GM18867 (cell line): Measurements from ENCODE around the gene SGCG.
"Not testable (repeated sequence)": the region's sequence is repeated elsewhere in the genome, so short reads cannot be mapped to it uniquely, and the experiment has no call there.

Experiments used
- ATAC-seq: cut with Tn5 transposase; IDR thresholded peaks from one replicate; pipeline ENCODE4 v1.9.1; 2021; ENCODE audit warnings: mild to moderate bottlenecking, moderate library complexity; ENCODE audit not compliant: unreplicated experiment

The SGCG gene, protein sequence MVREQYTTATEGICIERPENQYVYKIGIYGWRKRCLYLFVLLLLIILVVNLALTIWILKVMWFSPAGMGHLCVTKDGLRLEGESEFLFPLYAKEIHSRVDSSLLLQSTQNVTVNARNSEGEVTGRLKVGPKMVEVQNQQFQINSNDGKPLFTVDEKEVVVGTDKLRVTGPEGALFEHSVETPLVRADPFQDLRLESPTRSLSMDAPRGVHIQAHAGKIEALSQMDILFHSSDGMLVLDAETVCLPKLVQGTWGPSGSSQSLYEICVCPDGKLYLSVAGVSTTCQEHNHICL

DNA sequence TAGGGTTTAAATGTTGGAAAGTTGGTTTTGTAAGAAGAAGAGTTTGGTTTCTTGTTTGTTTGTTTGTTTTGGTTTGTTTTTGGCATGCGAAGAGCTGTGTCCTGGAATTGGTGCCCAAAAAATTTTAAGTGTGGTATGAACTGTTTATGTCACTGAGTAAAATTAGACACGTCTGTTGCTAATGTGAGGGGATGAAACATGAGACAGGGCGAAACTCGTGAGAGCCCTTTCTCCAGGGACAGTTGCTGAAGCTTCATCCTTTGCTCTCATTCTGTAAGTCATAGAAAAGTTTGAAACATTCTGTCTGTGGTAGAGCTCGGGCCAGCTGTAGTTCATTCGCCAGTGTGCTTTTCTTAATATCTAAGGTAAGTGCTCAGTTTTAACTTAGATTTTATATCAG lies at the start of gene SGCG:
Gene SGCG, plus strand, starts transcription at position 269 of the 400 bp plus-strand sequence. CDS start 22,716 bp downstream, outside the sequence.
- ATAC-seq: no peak

DNA sequence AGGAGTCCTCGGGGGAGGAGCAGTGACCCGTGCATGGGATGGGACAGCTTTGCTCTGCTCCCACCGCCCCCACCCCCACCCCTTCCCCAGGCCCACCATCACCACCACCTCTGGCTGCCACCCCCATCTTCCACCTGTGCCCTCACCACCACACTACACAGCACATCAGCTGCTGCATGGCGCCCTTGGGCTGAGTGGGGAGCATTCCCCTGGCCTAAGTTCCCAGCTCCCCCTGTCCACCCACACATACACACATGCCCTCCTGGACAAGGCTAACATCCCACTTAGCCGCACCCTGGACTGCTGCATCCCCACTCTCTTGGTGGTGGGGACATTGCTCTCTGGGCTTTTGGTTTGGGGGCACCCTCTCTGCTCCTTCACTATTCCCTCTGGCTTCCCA lies 46.2 kb upstream of the SGCG start:
- ATAC-seq: no peak

DNA sequence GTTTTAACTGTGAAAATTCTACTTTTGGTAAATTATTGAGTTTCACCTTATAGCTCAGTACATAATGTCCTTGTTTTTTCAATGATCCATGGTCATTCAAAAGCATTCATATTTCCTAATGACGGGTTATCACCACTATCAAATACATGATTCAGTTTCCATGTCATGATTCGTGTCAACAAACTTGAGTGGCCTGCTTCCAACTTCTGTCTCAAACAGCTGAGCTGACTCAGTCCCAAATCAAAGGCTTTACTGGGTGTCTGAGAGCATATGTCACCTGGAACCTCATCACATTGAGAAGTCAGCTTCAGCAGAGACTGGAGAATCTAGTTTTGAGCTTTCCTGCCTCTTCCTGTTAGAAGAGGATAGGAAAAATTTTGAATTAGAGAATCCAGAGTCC lies 40.3 kb upstream of the SGCG start:
- ATAC-seq: no peak

DNA sequence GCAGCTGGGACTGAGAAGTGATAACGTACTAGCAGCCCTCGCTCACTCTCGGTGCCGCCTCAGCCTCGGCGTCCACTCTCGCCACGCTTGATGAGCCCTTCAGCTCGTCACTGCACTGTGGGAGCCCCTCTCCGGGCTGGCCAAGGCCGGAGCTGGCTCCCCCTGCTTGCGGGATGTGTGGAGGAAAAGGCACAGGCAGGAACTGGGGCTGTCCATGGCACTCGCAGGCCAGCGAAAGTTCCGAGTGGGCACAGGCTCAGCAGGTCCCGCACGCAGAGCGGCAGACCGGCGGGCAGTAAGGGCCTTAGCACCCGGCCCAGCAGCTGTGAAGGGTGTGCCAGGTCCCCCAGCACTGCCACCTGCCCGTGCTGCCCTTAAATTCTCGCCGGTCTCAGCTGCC lies 38.8 kb upstream of the SGCG start:
- ATAC-seq: no peak

DNA sequence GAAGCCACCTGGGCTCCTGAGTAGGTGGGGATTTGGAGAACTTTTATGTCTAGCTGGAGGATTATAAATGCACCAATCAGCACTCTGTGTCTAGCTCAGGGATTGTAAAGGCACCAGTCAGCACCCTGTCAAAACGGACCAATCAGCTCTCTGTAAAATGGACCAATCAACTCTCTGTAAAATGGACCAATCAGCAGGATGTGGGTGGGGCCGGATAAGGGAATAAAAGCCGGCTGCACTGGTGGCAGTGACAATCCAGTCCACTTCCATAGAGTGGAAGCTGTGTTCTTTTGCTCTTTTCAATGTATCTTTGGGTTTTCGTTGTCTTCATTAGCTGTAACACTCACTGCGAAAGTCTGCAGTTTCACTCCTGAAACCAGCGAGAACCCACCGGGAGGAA lies 38.2 kb upstream of the SGCG start:
- not testable (repeated sequence) for ATAC-seq

DNA sequence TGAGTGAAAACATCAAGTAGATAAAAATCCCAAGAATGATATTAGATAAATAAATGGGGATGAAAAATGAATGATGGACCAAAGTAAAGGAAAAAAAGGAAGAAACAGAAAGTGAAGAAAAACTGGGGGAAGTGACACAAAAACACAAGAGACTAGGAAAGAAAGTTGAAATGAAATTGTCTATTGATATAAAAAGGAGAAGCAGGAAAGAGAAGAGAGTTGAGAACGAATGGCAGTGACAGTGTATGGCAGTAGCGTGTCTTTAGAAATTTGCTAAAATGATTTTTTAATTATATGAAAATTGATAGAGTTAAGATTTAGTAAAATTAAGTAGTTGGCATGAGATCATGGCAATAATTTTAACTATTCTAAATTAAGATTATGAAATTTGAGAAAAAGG lies 36.3 kb upstream of the SGCG start:
- ATAC-seq: no peak

DNA sequence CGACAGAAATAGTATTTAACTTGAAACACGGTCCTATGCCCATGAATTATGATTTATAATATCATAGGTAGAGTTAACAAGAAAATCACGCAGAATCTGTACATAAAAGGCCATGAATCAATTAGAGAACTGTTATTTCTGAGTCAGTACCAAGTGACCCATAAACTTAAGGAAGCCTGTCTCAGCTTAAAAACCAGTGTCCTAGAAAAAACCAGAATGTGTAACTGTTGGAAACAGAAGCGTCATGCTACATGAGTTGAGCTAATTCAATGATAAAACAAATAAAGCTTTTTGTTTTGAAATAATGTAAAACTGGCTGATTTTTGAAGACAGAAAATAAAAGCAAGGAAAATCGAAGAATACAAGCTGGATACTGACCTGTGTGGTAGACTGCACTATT lies 34.8 kb upstream of the SGCG start:
- no peak for ATAC-seq

DNA sequence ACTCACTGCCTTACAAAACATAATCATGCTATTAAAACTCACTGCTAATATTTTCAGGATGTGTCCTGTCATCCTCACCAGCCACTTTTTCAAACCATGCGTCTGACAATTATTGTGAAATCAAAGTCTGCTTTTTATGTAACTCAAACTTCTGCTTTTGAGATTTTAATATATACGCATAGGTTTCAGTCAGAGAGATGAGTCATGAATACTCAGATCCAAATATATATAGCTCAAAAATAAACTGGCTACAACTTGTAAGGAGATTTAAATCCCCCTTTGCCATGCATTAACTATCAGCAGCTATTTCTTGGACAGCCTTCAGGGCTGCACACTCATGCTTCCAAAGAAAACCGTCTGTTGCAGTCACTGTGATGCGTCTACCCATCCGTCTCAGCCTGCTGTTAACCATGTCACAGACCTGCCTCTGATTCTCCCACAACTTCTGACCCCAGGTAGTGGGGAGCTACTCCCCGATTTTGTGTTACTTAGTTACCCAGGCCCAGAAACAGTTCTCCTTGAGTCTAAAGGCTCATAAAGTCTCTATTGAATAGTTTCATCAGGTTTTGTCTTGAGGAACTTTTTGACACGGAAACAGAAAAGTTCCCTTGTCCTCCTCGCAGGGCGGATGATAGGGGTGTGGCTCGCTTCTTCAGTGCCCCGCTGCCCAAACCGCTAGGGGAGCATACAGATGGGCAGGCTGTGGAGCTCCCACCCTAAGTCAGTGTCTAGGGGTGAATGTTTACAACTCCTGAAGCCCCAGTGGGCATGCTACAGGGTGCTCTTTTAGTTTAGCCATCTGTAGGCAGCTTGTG lies 33.8 kb upstream of the SGCG start:
- ATAC-seq: no peak

DNA sequence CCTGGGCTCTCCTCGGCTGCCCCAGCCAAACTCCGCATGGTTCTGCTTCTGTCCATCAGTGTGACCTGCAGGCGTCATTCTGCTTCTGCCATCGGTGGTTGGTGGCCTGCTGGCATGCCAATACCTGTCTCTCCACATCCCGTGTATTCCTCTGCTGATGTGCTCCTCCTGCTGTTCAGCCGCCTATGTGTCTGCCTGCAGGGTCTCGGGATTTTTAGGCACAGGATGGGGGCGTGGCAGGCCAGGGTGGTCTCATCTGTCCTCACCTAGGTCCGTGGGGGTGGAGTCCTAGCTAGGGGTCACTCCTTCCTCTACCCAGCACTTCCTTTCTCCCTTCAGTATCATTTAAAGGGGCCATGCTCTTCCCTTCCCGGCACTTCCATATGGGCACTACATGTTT lies 33.0 kb upstream of the SGCG start:
- ATAC-seq: no peak

DNA sequence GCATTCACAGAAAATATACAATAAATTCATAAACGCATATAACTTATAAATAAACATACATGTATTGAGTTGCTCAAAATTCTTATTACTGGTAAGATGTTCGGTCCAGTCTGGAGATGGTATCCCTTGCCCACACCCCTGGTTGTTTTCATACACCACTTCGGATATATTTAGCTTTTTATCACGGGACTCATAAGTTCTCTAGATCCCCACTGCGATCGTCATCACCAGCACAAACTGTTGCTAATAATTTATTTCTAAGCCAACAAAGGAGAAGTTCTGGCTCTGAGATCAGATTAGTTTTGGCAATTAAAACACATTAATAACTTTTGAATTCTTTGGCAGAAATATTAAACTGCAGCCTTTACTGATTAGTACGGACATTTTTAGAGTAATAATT lies 23.0 kb upstream of the SGCG start:
- no peak for ATAC-seq

DNA sequence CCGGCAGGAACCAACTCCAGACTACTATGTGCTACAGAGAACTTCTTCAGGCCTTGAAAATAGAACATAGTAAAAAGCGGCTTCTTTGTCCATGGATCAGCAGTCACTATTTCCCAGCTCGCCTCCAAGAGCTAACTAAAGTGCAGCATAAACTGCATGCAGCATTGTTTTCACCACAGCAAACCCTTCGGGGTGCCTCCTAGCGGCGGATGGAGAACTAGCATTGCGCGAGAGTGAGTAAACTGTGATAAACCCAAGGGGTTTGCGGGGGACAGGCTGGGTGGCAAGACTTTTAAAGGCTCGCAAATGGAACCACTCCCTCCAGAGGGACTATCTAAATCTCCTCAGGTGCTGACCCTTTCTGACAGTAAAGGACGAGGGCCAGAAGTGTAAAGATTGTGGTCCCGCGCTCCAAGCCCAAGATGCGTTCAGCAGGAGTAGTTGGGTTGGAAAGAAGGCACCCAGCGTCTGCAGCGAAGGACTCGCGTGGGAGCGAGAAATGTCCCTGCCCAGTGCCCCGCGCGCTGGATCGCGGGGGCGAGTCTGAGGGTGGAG lies 21.5 kb upstream of the SGCG start:
- no peak for ATAC-seq

DNA sequence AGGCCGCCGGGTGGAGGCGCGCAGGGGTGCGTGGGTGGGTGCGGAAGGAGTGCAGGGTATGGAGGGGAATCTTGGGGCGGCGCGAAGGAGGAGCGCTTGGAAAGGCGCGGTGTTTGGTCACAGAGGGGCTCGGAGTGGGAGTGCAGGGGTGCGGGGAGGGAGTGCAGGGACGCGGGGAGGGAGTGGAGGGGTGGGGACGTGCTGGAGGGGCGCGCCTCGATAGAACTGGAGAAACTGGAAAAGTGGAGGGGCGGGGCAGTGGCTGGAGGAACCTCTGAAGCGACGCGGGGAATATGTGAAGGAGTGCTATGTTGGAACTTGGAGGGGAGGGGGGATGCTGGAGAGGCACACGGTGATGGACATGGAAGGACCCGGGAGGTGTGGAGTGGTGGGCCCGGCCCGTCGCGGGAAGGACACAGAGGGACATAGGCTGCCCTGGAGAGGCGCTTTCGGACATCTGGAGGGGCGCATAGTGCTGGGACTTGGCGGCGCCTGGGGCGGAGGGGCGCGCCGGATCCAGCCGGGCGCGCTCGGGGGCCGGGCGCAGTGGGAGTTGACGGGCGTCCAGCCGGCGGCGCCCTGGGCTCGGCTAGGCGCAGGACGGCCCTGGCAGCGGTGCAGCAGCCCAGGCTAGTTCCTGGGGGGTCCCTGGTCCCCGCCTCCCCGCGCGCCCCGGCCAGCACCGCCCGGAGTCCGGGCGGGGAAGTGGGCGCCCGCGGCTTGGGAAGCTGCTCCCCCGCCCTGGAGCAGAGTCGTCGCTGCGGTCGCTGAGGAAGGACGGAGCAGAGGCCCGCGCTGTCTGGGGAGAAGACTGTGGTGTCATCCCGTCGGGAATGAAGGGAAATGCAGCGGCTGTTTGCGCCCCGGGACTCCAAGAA lies 20.8 kb upstream of the SGCG start:
- ATAC-seq: no peak

DNA sequence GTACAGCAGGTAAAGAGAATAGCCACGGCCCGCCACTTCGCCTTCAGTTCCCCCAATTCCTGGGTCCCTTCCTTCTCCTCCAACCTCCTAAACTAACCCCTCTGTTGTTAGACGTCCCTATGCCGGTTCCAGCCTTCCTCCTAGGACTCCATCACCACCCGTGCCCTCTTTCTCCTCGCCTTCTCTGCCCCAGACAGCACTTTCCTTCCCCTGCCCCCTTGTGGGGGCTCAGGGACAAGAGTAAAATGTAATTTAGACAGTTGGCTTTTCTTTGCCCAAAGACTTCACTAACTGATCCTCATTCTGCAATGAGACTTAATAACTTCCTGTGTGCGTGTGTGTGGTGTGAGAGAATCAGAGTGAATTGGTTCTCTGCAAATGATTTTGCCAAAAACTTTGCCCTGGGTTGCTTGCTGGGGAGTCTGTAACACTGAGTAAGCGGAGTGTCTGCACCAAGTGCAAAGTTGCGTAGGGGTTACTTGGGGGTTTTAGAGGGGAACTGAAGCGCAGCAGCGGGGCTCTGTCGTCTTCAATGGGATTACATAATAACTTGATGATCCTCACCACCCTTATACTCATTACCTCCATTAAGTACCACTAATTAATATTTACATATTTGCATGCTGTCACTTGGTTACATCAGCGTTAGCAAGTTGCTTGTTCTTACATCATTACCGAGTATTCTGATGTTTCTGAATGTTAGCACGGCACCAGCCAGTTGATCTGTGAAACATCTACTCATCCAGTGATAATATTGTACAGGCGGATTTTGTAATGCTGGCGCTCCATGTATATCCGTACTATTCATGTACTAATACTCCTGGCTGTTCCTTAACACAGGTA lies 19.9 kb upstream of the SGCG start:
- no peak for ATAC-seq

DNA sequence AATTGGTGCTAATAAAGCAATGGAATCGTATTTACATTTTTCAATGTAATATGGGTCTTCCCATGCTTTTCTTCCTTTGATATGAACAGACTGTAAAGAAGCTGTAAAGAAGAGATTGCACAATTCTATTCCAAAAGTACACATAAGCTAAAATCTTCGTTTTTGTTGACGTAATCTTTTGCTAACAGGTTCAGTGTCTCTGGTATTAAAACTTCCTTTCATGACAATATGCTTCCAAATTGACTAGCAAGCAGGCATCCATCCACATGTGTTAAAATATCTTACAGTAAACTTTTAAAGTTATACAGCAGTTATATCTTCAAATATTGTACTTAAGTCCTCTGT lies 19.3 kb upstream of the SGCG start:
- no peak for ATAC-seq

DNA sequence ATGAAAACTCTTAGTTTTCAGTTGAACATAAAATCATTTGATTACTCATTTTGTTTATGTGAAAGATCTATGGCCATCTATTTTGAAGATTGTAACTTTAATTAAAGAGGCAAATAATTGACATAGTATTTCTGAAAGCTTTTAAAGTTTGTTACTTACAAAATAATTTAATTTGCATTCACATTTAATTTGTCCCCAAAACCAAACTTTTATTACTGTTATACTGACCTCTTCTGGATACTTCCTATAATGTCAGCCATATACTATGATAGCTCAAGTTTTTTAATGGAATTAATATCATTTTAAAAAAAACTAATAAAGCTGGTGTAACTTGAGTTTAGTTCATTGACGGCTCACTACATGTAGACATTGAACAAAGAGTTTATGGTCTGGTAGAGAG lies 4.9 kb upstream of the SGCG start:
- ATAC-seq: no peak

DNA sequence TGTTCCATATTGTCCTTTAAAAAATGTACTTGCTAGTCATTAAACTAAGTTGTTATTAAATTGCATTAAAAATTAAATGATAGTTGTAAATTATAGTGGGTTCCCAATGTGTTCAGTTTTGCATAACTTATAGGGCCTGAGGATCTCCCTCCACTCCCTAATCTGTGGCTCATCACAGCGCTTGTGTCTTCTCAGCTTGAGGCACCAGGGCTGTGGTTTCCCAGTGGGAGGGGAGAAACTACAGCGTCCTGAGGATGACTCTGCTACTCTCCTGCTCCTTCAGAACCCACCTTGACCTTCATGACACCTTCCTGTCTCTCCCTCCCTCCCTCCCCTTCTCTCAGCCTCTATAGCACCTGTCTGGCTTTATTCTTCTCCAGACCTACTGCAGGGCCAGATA lies 1.4 kb downstream of the SGCG start:
- ATAC-seq: no peak

DNA sequence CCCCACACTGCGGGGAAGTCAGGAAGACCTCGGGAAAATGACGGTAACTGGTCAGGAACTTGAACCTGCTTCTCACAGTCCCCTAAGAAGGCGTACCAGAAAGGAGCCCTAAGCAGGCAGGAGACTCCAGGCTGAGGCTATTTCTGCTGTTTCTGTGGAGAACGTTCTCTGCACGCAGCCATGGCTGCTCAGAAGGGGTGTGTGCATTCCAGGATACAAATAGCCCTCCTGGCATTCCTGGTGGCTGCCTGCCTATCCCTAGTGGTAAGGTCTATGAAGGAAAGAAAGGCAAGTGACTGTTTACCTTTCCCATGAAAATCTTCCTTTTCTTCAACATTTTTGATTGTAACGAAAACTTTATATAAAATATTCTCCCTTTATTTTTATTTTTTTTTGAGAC lies 2.5 kb downstream of the SGCG start:
- no peak for ATAC-seq

DNA sequence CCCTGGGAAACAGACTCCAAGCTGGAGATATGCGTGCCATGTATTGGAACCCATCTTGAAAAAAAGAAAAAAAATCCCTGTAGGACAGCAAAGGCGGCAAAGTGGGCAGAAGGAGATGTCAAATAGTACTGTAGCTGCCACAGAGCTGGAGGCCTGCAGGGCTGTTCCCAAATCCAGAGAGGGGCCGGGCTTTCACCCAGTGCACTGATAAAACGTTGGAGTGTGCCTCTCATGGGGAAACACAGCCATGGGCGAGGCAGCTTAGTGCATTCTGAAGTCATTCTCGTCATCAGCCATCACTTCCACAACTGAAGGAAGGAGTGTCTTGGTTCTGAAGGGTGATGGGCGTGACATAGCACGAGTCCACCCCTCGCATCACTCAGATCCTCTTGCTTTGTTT lies 4.8 kb downstream of the SGCG start:
- ATAC-seq: no peak

DNA sequence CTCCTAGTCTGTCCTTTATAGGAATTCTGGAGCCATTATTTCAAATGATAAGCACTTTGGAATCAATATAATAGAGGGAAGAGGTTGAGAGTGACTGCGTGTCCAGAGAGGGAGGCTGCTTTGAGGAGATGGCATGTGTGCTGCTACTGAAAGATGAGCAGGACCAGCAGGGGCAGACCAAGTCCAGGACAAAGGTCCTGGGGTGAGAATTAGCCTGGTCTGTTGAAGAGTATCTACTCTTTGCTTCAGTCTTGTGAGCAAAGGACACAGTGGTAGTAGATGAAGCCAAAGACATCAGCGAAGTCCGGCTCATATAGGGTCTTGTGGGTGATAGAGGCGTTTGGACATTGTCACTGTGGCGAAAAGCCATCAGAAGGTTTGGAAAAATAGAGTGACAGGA lies 21.1 kb downstream of the SGCG start:
- no peak for ATAC-seq

DNA sequence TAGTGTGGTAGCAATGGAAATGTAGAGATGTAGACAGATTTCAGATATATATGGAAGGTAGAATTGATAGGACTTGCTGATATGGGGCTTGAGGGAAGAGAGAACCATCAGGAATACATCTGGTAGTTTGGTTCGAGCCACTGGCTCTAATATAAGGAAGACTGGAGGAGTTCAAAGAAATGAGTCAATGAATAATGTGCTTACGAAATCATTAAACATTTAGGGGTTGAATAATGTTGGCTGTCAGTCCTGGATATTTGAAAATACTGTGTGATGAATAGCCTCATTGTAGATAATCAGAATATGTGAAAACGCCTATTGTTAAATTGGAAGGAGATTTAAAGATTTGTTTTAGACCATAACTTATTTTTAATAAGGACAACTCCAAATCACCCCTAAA lies 21.6 kb downstream of the SGCG start:
- ATAC-seq: no peak

DNA sequence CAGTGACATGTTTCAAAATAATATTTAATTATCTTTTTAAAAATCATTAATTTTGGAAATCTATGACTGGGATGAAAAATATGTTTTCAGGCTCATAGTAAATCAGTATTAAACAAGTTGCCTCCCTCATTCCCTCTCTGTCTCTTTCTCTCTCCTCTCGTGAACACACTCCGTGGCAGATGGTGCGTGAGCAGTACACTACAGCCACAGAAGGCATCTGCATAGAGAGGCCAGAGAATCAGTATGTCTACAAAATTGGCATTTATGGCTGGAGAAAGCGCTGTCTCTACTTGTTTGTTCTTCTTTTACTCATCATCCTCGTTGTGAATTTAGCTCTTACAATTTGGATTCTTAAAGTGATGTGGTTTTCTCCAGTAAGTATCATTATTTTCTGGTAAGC lies 22.7 kb downstream of the SGCG start:
- ATAC-seq: no peak
